Brain microvascular endothelial cell (primary cell): Measurements from ENCODE around the gene PTEN.

Source experiments
- DNase-seq: peaks from one replicate; pipeline ENCODE4 v3.0.0-alpha.2; 2020
- H3K27ac ChIP-seq: fragments of 250-450 bp; sonication (Bioruptor Pico); 2 replicates; pipeline ENCODE4 v1.5.1; 2020; ENCODE audit warnings: mild to moderate bottlenecking, moderate library complexity
- H3K27me3 ChIP-seq: fragments of 250-450 bp; sonication (Bioruptor Pico); replicated peaks from 2 replicates; pipeline ENCODE4 v1.5.1; 2020; ENCODE audit warnings: mild to moderate bottlenecking
- H3K36me3 ChIP-seq: fragments of 250-450 bp; sonication (Bioruptor Pico); replicated peaks from 2 replicates; pipeline ENCODE4 v1.5.1; 2020; ENCODE audit warnings: mild to moderate bottlenecking
- H3K4me3 ChIP-seq: 2 replicates; pipeline ENCODE4 v1.5.1; 2011; ENCODE audit warnings: low read depth, mild to moderate bottlenecking, control low read depth, low read length, moderate library complexity
- CTCF ChIP-seq: IDR thresholded peaks from 2 replicates; pipeline ENCODE4 v1.5.1; 2011; ENCODE audit warnings: low read depth, mild to moderate bottlenecking, moderate library complexity, low read length, control low read depth, inconsistent platforms; ENCODE audit errors: missing control alignments
- in situ Hi-C: cut with HindIII; loops from 2 replicates; pipeline ENCODE4 v1.10.0; 2017; ENCODE audit warnings: low sequenced_read_pairs, low pct_ligation_motif_present

The PTEN gene

GRCh38 chr10:87961314-87961713 is 97.9 kb downstream of the PTEN start:
- H3K36me3 ChIP-seq: no peaks in the 10 kb centered on the region
- in situ Hi-C loops: no loop called here
- TF ChIP-seq CTCF: no peak

GRCh38 chr10:87966459-87966858 is 103.0 kb downstream of the PTEN start:
- TF ChIP-seq CTCF: no peak
- no peak overlapping the region for H3K4me3 ChIP-seq
- H3K36me3 ChIP-seq: no peaks in the 10 kb centered on the region
- H3K27me3 ChIP-seq: no peaks in the 10 kb centered on the region
- in situ Hi-C loops: no loop called here
- H3K27ac ChIP-seq: no peak overlapping the region
- no peak for DNase-seq

More at GRCh38 chr10:87961314-87961713, 97.9 kb downstream of the PTEN start:
- H3K27me3 ChIP-seq: no peaks in the 10 kb centered on the region
- H3K4me3 ChIP-seq: no peak overlapping the region
- peak; percentile 21 for DNase-seq
- H3K27ac ChIP-seq: peak overlapping the region; percentile 72

GRCh38 chr10:87973635-87974034 is 110.2 kb downstream of the PTEN start:
- in situ Hi-C loops: no loop called here
- DNase-seq: no peak
- Histone ChIP-seq H3K36me3 (no peaks in the 10 kb centered on the region), H3K4me3 (no peak overlapping the region), H3K27ac (no peak overlapping the region), H3K27me3 (no peaks in the 10 kb centered on the region)
- no peak for TF ChIP-seq CTCF

GRCh38 chr10:87974130-87974529 is 110.7 kb downstream of the PTEN start:
- DNase-seq: no peak
- Histone ChIP-seq H3K36me3 (no peaks in the 10 kb centered on the region), H3K4me3 (no peak overlapping the region), H3K27me3 (no peaks in the 10 kb centered on the region), H3K27ac (no peak overlapping the region)
- in situ Hi-C loops: no loop called here
- no peak for TF ChIP-seq CTCF

GRCh38 chr10:87974769-87975168 is 111.3 kb downstream of the PTEN start:
- H3K27me3 ChIP-seq: no peaks in the 10 kb centered on the region
- in situ Hi-C loops: no loop called here

More at GRCh38 chr10:87974769-87975168, 111.3 kb downstream of the PTEN start:
- Histone ChIP-seq H3K27ac (no peak overlapping the region), H3K4me3 (no peak overlapping the region), H3K36me3 (no peaks in the 10 kb centered on the region)
- TF ChIP-seq CTCF: no peak
- no peak for DNase-seq
